GM13976 (cell line): Measurements from ENCODE around the gene SMIM11.

Experiments
- DNase-seq: peaks from one replicate; pipeline ENCODE4 v3.0.0; 2012; ENCODE audit warnings: low spot score
- CTCF ChIP-seq: IDR thresholded peaks from 2 replicates; pipeline ENCODE4 v1.5.1; 2012; ENCODE audit warnings: borderline replicate concordance, mild to moderate bottlenecking; ENCODE audit not compliant: insufficient read depth; ENCODE audit errors: extremely low read depth, missing control alignments, control extremely low read depth
- in situ Hi-C: fragments of 300-500 bp; cut with MboI; formaldehyde crosslinking; loops from one replicate; pipeline ENCODE4 v1.12.0; 2022; ENCODE audit warnings: low sequenced_read_pairs, mixed read lengths, inconsistent platforms; ENCODE audit not compliant: unreplicated experiment

The SMIM11 gene

GRCh38 chr21:34336756-34337391 is 38.4 kb upstream of the SMIM11 start:
- DNase-seq, result no peak
- TF ChIP-seq CTCF, result no peak
- in situ Hi-C loops, result no loop called here

GRCh38 chr21:34337741-34338140 is 37.6 kb upstream of the SMIM11 start:
- in situ Hi-C loops, result no loop called here
- TF ChIP-seq CTCF, result no peak
- DNase-seq, result no peak

- DNase-seq, result no peak
- TF ChIP-seq CTCF, result no peak
- in situ Hi-C loops, result no loop called here
These were observed 37.1 kb upstream of the SMIM11 start for GRCh38 chr21:34338226-34338625.

- no peak for DNase-seq
- in situ Hi-C loops, result no loop called here
- TF ChIP-seq CTCF, result no peak
These were observed 35.2 kb upstream of the SMIM11 start for GRCh38 chr21:34340061-34340460.

- no peak for DNase-seq
- in situ Hi-C loops, result no loop called here
- no peak for TF ChIP-seq CTCF
These were observed 32.8 kb upstream of the SMIM11 start for GRCh38 chr21:34342476-34342875.

GRCh38 chr21:34343347-34343746 is 32.0 kb upstream of the SMIM11 start:
- DNase-seq, result no peak
- in situ Hi-C loops, result no loop called here
- no peak for TF ChIP-seq CTCF
